Thyroid gland (tissue), 4 donors: ENCODE data around the gene ARHGAP4. TPM values are rescaled to one million over a fixed set of nuclear protein-coding genes. Genes with fewer than 3 reads are reported as not detected.

Source experiments
- DNase-seq, 2 donors: peaks; one replicate each; pipeline ENCODE4 v3.0.0-alpha.2; 2019
- H3K27ac ChIP-seq, 3 donors: fragments of 200-600 bp; sonication (generic); 1 replicate in 2 of 3; 2 replicates in 1 of 3; pipeline ENCODE4 v1.5.1; 2016 to 2019; ENCODE audit warnings: mild to moderate bottlenecking in 1 of 3, moderate library complexity in 1 of 3
- H3K27me3 ChIP-seq: fragments of 200-600 bp; sonication (generic); one replicate; pipeline ENCODE4 v1.5.1; 2019
- H3K36me3 ChIP-seq, 2 donors: fragments of 200-600 bp; sonication (generic); one replicate each; pipeline ENCODE4 v1.5.1; 2016 to 2019
- H3K4me1 ChIP-seq, 2 donors: fragments of 200-600 bp; sonication (generic); one replicate each; pipeline ENCODE4 v1.5.1; 2017 to 2019
- H3K4me3 ChIP-seq, 3 donors: fragments of 200-600 bp; sonication (generic); replicated peaks in 1 of 3; 1 replicate in 2 of 3; 2 replicates in 1 of 3; pipeline ENCODE4 v1.5.1; 2016; ENCODE audit warnings: mild to moderate bottlenecking in 1 of 3
- H3K9me3 ChIP-seq: fragments of 200-600 bp; sonication (generic); one replicate; pipeline ENCODE4 v1.5.1; 2017
- CTCF ChIP-seq, 6 experiments: fragments of 200-600 bp in 3 of 6; fragments of 450-650 bp in 3 of 6; sonication (generic) in 3 of 6; IDR thresholded peaks; one replicate each; pipeline ENCODE4 v1.5.1; 2016 to 2019; ENCODE audit warnings: antibody characterized with exemption in 6 of 6, mild to moderate bottlenecking in 2 of 6, inconsistent platforms in 1 of 6, moderate library complexity in 1 of 6
- POLR2A ChIP-seq, 2 donors: fragments of 450-650 bp; IDR thresholded peaks; one replicate each; pipeline ENCODE4 v1.6.1; 2017; ENCODE audit warnings: antibody characterized with exemption in 2 of 2, mild to moderate bottlenecking in 2 of 2, moderate library complexity in 1 of 2
- WGBS, 2 donors: methylation state at CpG; one replicate each; pipeline ENCODE4 v1.1.5; 2017; 5-methylcytosine and 5-hydroxymethylcytosine counted together
- intact Hi-C: fragments of 100-400 bp; cut with DNase I; formaldehyde crosslinking; loops from one replicate; pipeline ENCODE4 v1.15.1; 2023
- total RNA-seq, 4 donors: library from RNA; depleted of rRNA; stranded (reverse); fragments of >200 nt; gene quantifications; one replicate each; pipeline ENCODE4 v1.2.3, GENCODE V29; 2016

ARHGAP4 gene
- total RNA-seq, 4 donors from 2014 or later, result 6.5 to 37.0 (median 12.2) TPM

GRCh38 chrX:153922932-153923857, 2.9 kb downstream of the ARHGAP4 start:
- WGBS, 2 donors, result 56 to 57% methylated on average over 9 to 21 of the region's 25 CpGs
- Histone ChIP-seq H3K27me3 (no peaks in the 10 kb centered on the region), H3K36me3 (no peaks in the 10 kb centered on the region), H3K27ac (no peak overlapping the region), H3K4me3 (no peak overlapping the region), H3K4me1 (peaks cover 4 to 13% of the 10 kb centered on the region in 2 donors), H3K9me3 (no peaks in the 10 kb centered on the region)
- intact Hi-C loops, result no loop called here
- DNase-seq, result peak; percentile 83 to 87
- TF ChIP-seq CTCF (IDR thresholded peaks at IDR 0.05) (peak in 5 of 6 experiments; percentile 16 to 57 (median 41)), POLR2A (IDR thresholded peaks at IDR 0.05) (no peak)

- TF ChIP-seq POLR2A (IDR thresholded peaks at IDR 0.05) (no peak), CTCF (IDR thresholded peaks at IDR 0.05) (no peak)
- Histone ChIP-seq H3K4me3 (no peak overlapping the region), H3K9me3 (no peaks in the 10 kb centered on the region), H3K36me3 (no peaks in the 10 kb centered on the region), H3K4me1 (peaks cover 0 to 6% of the 10 kb centered on the region in 2 donors), H3K27me3 (no peaks in the 10 kb centered on the region), H3K27ac (no peak overlapping the region)
- 40% methylated on average over 1 of the region's 40 CpGs; no CpG with 5 or more reads in 1 of the 2 donors for WGBS, 2 donors
- DNase-seq, result no peak
- intact Hi-C loops, result no loop called here
Observed at GRCh38 chrX:153921511-153922446, 4.3 kb downstream of the ARHGAP4 start.

DNA sequence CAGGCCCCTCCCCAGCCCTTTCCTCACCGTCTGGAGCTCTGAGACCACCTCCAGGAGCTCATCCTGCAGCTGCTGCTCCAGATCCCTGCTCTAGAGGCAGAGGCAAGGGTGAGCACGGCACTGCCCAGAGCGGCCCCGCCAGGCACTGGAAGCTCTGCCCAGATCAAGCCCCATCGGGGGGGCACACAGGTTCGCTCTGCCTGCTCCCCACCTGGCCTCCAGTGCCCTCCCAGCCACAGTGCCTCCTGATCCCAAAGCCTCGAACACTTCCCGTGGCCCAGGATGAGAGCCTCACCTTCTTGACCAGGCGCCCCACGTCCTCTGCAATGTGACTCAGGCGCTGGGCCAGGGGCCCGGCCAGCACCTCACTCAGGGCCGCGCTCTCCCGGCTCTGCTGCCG, 5.0 kb downstream of the ARHGAP4 start:
- no peaks in the 10 kb centered on the region for H3K4me1 ChIP-seq
- TF ChIP-seq CTCF (IDR thresholded peaks at IDR 0.05) (no peak), POLR2A (IDR thresholded peaks at IDR 0.05) (no peak)
- no peaks in the 10 kb centered on the region for H3K27me3 ChIP-seq
- DNase-seq, result no peak
- WGBS, 2 donors, result no CpG with 5 or more reads among the region's 16 CpGs
- no peak overlapping the region for H3K4me3 ChIP-seq
- H3K9me3 ChIP-seq, result no peaks in the 10 kb centered on the region
- no peaks in the 10 kb centered on the region for H3K36me3 ChIP-seq
- intact Hi-C loops, result no loop called here
- H3K27ac ChIP-seq, result no peak overlapping the region

- intact Hi-C loops, result no loop called here
- WGBS, 2 donors, result 100% methylated on average over 1 to 8 of the region's 14 CpGs
Observed at GRCh38 chrX:153920546-153920945, 5.5 kb downstream of the ARHGAP4 start.

More at GRCh38 chrX:153920546-153920945, 5.5 kb downstream of the ARHGAP4 start:
- H3K9me3 ChIP-seq, result no peaks in the 10 kb centered on the region
- no peak overlapping the region for H3K4me3 ChIP-seq
- H3K4me1 ChIP-seq, result no peaks in the 10 kb centered on the region
- DNase-seq, result no peak
- no peak overlapping the region for H3K27ac ChIP-seq
- H3K27me3 ChIP-seq, result no peaks in the 10 kb centered on the region
- H3K36me3 ChIP-seq, result no peaks in the 10 kb centered on the region
- TF ChIP-seq CTCF (IDR thresholded peaks at IDR 0.05), result no peak
- TF ChIP-seq POLR2A (IDR thresholded peaks at IDR 0.05), result no peak
